NK-92 (cell line): ENCODE measurements around the gene XPC.
"Not testable (repeated sequence)": the region's sequence is repeated elsewhere in the genome, so short reads cannot be mapped to it uniquely, and the experiment has no call there.

Source experiments
- DNase-seq: peaks from one replicate; lab custom pipeline; 2025; ENCODE audit not compliant: unreplicated experiment; lab: John Stamatoyannopoulos, UW

XPC gene

GRCh38 chr3:14178247-14179113 lies at the start of gene XPC, which contains the start of gene LSM3:
Gene XPC (minus strand): TSS chr3:14178601. CDS start chr3:14178568, 33 bp downstream.
Gene LSM3 (plus strand): TSS chr3:14178817. CDS start chr3:14178861, 44 bp downstream.
- DNase-seq = peak; percentile 74

GRCh38 chr3:14227856-14228255 lies 49.5 kb upstream of the XPC start:
- DNase-seq = no peak

- DNase-seq = not testable (repeated sequence)
Observed at GRCh38 chr3:14226351-14226750, 48.0 kb upstream of the XPC start.

GRCh38 chr3:14225421-14225820 lies 47.0 kb upstream of the XPC start:
- no peak for DNase-seq

GRCh38 chr3:14224895-14225294 lies 46.5 kb upstream of the XPC start:
- DNase-seq = no peak

GRCh38 chr3:14223595-14223994 lies 45.2 kb upstream of the XPC start:
- no peak for DNase-seq

GRCh38 chr3:14222900-14223594 lies 44.6 kb upstream of the XPC start:
- no peak for DNase-seq

- no peak for DNase-seq
Observed at GRCh38 chr3:14222457-14222856, 44.1 kb upstream of the XPC start.

- DNase-seq = no peak
Observed at GRCh38 chr3:14221902-14222301, 43.5 kb upstream of the XPC start.

- DNase-seq = no peak
Observed at GRCh38 chr3:14220933-14221332, 42.5 kb upstream of the XPC start.

- DNase-seq = no peak
Observed at GRCh38 chr3:14218355-14218754, 40.0 kb upstream of the XPC start.

GRCh38 chr3:14216257-14217048 lies 38.1 kb upstream of the XPC start:
- no peak for DNase-seq

- DNase-seq = no peak
Observed at GRCh38 chr3:14214764-14215163, 36.4 kb upstream of the XPC start.

GRCh38 chr3:14213066-14213774 lies 34.8 kb upstream of the XPC start:
- DNase-seq = no peak

GRCh38 chr3:14212032-14212431 lies 33.6 kb upstream of the XPC start:
- no peak for DNase-seq

- no peak for DNase-seq
Observed at GRCh38 chr3:14211621-14212020, 33.2 kb upstream of the XPC start.

- no peak for DNase-seq
Observed at GRCh38 chr3:14210843-14211594, 32.6 kb upstream of the XPC start.

- DNase-seq = no peak
Observed at GRCh38 chr3:14210290-14210688, 31.9 kb upstream of the XPC start.

- no peak for DNase-seq
Observed at GRCh38 chr3:14209581-14210289, 31.3 kb upstream of the XPC start.
